ENCODE results near the gene TAF11L14.
"Not testable (repeated sequence)": the region's sequence is repeated elsewhere in the genome, so short reads cannot be mapped to it uniquely, and the experiment has no call there.

GRCh38 chr5:17631788-17632187 lies 2.5 kb upstream of the TAF11L14 start, which contains the start of gene TAF11L13:
- TF ChIP-seq POLR2A (IDR thresholded peaks at IDR 0.05; ENCODE audit: extremely low read depth, insufficient read length); CTCF (IDR thresholded peaks at IDR 0.05; ENCODE audit: low read depth, low read length); MAX (IDR thresholded peaks at IDR 0.05; ENCODE audit: low read depth, low read length): not testable (repeated sequence)
